ENCODE measurements around the gene FPR3. TPM values are rescaled to one million over a fixed set of nuclear protein-coding genes. Genes with fewer than 3 reads are reported as not detected.

FPR3 gene
- total and polyA plus RNA-seq, 9 of the 15 experiments (the other 6 are each of a cell fraction or from before 2014, with no cell fraction given): 0.08 to 0.51 (median 0.22) TPM; not detected in 1

- TF ChIP-seq MGA (IDR thresholded peaks at IDR 0.05): peak; percentile 81
- peak; percentile 72; the same call in 1 of the 2 replicates for TF ChIP-seq TOE1 (IDR thresholded peaks at IDR 0.05; ENCODE audit: borderline replicate concordance)
- no peak for TF ChIP-seq TOE1 (CRISPR knock-in tag; IDR thresholded peaks at IDR 0.05; ENCODE audit: borderline replicate concordance, low read depth)
- TF ChIP-seq SMARCA4 (IDR thresholded peaks at IDR 0.05): peak; percentile 95
- TF ChIP-seq NFIC (IDR thresholded peaks at IDR 0.05): peak; percentile 98
- TF ChIP-seq TCF3 (CRISPR knock-in tag; IDR thresholded peaks at IDR 0.05): peak; percentile 99
- TF ChIP-seq, protein P1, sequence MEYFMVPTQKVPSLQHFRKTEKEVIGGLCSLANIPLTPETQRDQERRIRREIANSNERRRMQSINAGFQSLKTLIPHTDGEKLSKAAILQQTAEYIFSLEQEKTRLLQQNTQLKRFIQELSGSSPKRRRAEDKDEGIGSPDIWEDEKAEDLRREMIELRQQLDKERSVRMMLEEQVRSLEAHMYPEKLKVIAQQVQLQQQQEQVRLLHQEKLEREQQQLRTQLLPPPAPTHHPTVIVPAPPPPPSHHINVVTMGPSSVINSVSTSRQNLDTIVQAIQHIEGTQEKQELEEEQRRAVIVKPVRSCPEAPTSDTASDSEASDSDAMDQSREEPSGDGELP (CRISPR knock-in tag; IDR thresholded peaks at IDR 0.05; ENCODE audit: borderline replicate concordance): no peak
- TF ChIP-seq WHSC1 (IDR thresholded peaks at IDR 0.05; ENCODE audit: low read length): no peak
- TF ChIP-seq HMGN3 (IDR thresholded peaks at IDR 0.05; ENCODE audit: borderline replicate concordance, extremely low read depth, insufficient read length, low read depth, low read length): peak; percentile 52
- TF ChIP-seq MAFG (tag; conservative IDR thresholded peaks at IDR 0.05): peak; percentile 74
- no peak for TF ChIP-seq SRSF3 (IDR thresholded peaks at IDR 0.05; ENCODE audit: insufficient read depth, low read length)
- TF ChIP-seq ZNF785 (CRISPR knock-in tag; IDR thresholded peaks at IDR 0.05): no peak
- TF ChIP-seq KLF13 (tag; IDR thresholded peaks at IDR 0.05; ENCODE audit: borderline replicate concordance, low read depth): no peak
- TF ChIP-seq ZFP36 (IDR thresholded peaks at IDR 0.05; ENCODE audit: low read depth, low read length, partially characterized antibody): no peak
- no peak for TF ChIP-seq SIN3A (IDR thresholded peaks at IDR 0.05; ENCODE audit: borderline replicate concordance in 2 of 2, control insufficient read depth in 1 of 2, low read depth in 2 of 2, low read length in 2 of 2)
- peak; percentile 77; the same call in 1 of the 2 replicates for TF ChIP-seq GATAD2A (IDR thresholded peaks at IDR 0.05)
Measured at GRCh38 chr19:51800473-51801244, 5.7 kb downstream of the FPR3 start (continued).
